ENCODE data around the gene CEP170.

DNA sequence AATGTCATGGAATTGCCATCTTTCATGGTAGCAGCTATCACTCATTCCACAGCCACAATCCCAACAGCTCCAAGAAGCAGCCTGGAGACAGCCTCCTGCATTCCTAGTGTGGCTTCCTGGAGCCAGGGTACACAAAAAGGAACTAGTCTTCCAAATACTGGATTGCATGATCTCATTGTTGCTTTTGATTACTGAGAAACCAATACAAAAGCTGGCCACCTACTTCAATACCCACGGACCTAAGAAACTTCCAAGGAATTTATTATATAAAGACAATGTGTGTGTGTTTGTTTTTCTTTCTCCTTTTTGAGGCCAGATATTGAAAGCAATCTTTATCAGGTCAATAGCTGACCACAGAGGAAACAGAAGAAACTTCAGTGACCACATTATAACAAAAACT lies 25.6 kb downstream of the CEP170 start:
- no peak for TF ChIP-seq RAD21 (conservative IDR thresholded peaks at IDR 0.05 in 1 of 2, IDR thresholded peaks at IDR 0.05 in 1 of 2)
- TF ChIP-seq, protein P1, sequence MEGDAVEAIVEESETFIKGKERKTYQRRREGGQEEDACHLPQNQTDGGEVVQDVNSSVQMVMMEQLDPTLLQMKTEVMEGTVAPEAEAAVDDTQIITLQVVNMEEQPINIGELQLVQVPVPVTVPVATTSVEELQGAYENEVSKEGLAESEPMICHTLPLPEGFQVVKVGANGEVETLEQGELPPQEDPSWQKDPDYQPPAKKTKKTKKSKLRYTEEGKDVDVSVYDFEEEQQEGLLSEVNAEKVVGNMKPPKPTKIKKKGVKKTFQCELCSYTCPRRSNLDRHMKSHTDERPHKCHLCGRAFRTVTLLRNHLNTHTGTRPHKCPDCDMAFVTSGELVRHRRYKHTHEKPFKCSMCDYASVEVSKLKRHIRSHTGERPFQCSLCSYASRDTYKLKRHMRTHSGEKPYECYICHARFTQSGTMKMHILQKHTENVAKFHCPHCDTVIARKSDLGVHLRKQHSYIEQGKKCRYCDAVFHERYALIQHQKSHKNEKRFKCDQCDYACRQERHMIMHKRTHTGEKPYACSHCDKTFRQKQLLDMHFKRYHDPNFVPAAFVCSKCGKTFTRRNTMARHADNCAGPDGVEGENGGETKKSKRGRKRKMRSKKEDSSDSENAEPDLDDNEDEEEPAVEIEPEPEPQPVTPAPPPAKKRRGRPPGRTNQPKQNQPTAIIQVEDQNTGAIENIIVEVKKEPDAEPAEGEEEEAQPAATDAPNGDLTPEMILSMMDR (IDR thresholded peaks at IDR 0.05) = no peak
- TF ChIP-seq CEBPB (IDR thresholded peaks at IDR 0.05) = no peak
- TF ChIP-seq RFX5 (IDR thresholded peaks at IDR 0.05) = no peak
- TF ChIP-seq POLR2A (IDR thresholded peaks at IDR 0.05; ENCODE audit: low read length) = no peak
- TF ChIP-seq HDAC2 (IDR thresholded peaks at IDR 0.05) = no peak
